Ishikawa (cell line): ENCODE results near the gene TPRG1.

Experiments
- CEBPB ChIP-seq: IDR thresholded peaks from 2 replicates; pipeline ENCODE4 v1.6.1; 2012
- CREB1 ChIP-seq: IDR thresholded peaks from 2 replicates; pipeline ENCODE4 v1.6.1; 2012; ENCODE audit warnings: low read depth
- EP300 ChIP-seq: IDR thresholded peaks from 2 replicates; pipeline ENCODE4 v1.6.1; 2012; ENCODE audit warnings: borderline replicate concordance
- FOXM1 ChIP-seq: IDR thresholded peaks from 2 replicates; pipeline ENCODE4 v1.6.1; 2012; ENCODE audit warnings: low read depth, borderline replicate concordance
- MAX ChIP-seq: IDR thresholded peaks from 2 replicates; pipeline ENCODE4 v1.6.1; 2012
- NFIC ChIP-seq: IDR thresholded peaks from 2 replicates; pipeline ENCODE4 v1.6.1; 2012
- RAD21 ChIP-seq: IDR thresholded peaks from 2 replicates; pipeline ENCODE4 v1.6.1; 2012; ENCODE audit warnings: low read depth
- TAF1 ChIP-seq: IDR thresholded peaks from 2 replicates; pipeline ENCODE4 v1.6.1; 2012; ENCODE audit warnings: low read depth, mild to moderate bottlenecking
- TCF12 ChIP-seq: IDR thresholded peaks from 2 replicates; pipeline ENCODE4 v1.6.1; 2012; ENCODE audit warnings: low read depth
- TEAD4 ChIP-seq: IDR thresholded peaks from 2 replicates; pipeline ENCODE4 v1.6.1; 2012
- YY1 ChIP-seq: IDR thresholded peaks from 2 replicates; pipeline ENCODE4 v1.6.1; 2012; ENCODE audit warnings: low read depth
- ZBTB7A ChIP-seq: IDR thresholded peaks from 2 replicates; pipeline ENCODE4 v1.6.1; 2012; ENCODE audit warnings: low read depth
- TF ChIP-seq, protein P1 (sequence below): IDR thresholded peaks from 2 replicates; pipeline ENCODE4 v1.6.1; 2012; ENCODE audit warnings: low read depth, mild to moderate bottlenecking
- TF ChIP-seq, protein P2 (sequence below): IDR thresholded peaks from 2 replicates; pipeline ENCODE4 v1.6.1; 2012

DNA sequence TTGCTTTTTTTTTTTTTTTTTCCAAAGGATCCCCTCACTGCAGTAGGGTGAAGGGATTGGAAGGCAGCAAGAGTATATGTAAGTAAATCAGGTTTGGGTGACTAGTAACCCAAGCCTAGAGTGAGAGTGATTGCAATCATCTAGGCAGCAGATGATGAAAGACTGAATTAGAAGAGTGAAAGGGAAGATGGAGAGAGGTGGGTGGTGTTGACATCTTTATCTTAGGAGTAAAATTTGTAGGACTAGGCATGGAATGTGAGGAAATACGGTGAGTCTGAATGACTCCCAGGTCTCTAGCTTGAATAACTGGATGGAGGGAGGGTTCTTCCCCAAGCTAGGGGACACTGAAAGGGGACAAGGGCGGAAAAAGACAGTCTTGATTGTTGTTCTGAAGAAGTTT is 63.4 kb downstream of the TPRG1 start:
- TF ChIP-seq EP300: no peak
- TF ChIP-seq MAX: no peak
- TF ChIP-seq TAF1: no peak
- no peak for TF ChIP-seq RAD21
- TF ChIP-seq, protein P1, sequence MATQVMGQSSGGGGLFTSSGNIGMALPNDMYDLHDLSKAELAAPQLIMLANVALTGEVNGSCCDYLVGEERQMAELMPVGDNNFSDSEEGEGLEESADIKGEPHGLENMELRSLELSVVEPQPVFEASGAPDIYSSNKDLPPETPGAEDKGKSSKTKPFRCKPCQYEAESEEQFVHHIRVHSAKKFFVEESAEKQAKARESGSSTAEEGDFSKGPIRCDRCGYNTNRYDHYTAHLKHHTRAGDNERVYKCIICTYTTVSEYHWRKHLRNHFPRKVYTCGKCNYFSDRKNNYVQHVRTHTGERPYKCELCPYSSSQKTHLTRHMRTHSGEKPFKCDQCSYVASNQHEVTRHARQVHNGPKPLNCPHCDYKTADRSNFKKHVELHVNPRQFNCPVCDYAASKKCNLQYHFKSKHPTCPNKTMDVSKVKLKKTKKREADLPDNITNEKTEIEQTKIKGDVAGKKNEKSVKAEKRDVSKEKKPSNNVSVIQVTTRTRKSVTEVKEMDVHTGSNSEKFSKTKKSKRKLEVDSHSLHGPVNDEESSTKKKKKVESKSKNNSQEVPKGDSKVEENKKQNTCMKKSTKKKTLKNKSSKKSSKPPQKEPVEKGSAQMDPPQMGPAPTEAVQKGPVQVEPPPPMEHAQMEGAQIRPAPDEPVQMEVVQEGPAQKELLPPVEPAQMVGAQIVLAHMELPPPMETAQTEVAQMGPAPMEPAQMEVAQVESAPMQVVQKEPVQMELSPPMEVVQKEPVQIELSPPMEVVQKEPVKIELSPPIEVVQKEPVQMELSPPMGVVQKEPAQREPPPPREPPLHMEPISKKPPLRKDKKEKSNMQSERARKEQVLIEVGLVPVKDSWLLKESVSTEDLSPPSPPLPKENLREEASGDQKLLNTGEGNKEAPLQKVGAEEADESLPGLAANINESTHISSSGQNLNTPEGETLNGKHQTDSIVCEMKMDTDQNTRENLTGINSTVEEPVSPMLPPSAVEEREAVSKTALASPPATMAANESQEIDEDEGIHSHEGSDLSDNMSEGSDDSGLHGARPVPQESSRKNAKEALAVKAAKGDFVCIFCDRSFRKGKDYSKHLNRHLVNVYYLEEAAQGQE: no peak
- no peak for TF ChIP-seq TCF12
- no peak for TF ChIP-seq FOXM1
- no peak for TF ChIP-seq NFIC
- TF ChIP-seq YY1: no peak
- no peak for TF ChIP-seq TEAD4
- no peak for TF ChIP-seq ZBTB7A
- no peak for TF ChIP-seq CREB1
- TF ChIP-seq, protein P2, sequence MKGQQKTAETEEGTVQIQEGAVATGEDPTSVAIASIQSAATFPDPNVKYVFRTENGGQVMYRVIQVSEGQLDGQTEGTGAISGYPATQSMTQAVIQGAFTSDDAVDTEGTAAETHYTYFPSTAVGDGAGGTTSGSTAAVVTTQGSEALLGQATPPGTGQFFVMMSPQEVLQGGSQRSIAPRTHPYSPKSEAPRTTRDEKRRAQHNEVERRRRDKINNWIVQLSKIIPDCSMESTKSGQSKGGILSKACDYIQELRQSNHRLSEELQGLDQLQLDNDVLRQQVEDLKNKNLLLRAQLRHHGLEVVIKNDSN: no peak
- TF ChIP-seq CEBPB: no peak
